Right kidney (tissue), 1 donor: ENCODE results near the gene LONRF3.

ENCODE experiments used
- DNase-seq: peaks from one replicate; pipeline ENCODE4 v3.0.0-alpha.2; 2016

The LONRF3 gene

GRCh38 chrX:119036107-119037029 lies 62.0 kb downstream of the LONRF3 start:
- DNase-seq, result no peak

GRCh38 chrX:119040432-119040831 lies 66.0 kb downstream of the LONRF3 start:
- DNase-seq, result no peak

GRCh38 chrX:119041175-119041574 lies 66.8 kb downstream of the LONRF3 start:
- no peak for DNase-seq

- DNase-seq, result no peak
Measured at GRCh38 chrX:119042040-119042439, 67.6 kb downstream of the LONRF3 start.

- DNase-seq, result no peak
Measured at GRCh38 chrX:119042996-119043395, 68.6 kb downstream of the LONRF3 start.

- no peak for DNase-seq
Measured at GRCh38 chrX:119045884-119046283, 71.5 kb downstream of the LONRF3 start.

- DNase-seq, result no peak
Measured at GRCh38 chrX:119055687-119056086, 81.3 kb downstream of the LONRF3 start.

- DNase-seq, result no peak
Measured at GRCh38 chrX:119062750-119063374, 88.4 kb downstream of the LONRF3 start.

- no peak for DNase-seq
Measured at GRCh38 chrX:119063428-119063827, 89.0 kb downstream of the LONRF3 start.

- no peak for DNase-seq
Measured at GRCh38 chrX:119067023-119067739, 92.8 kb downstream of the LONRF3 start.
